ENCODE data around the gene ARHGAP45. TPM values are rescaled to one million over a fixed set of nuclear protein-coding genes. Genes with fewer than 3 reads are reported as not detected.

Gene ARHGAP45
- total and polyA plus RNA-seq, 2 of the 8 experiments (the other 6 are each of a cell fraction or from before 2014, with no cell fraction given), result 31.4 to 41.8 TPM

- TF ChIP-seq NANOG (IDR thresholded peaks at IDR 0.05; ENCODE audit: insufficient read depth, low read depth, low read length, poor library complexity, severe bottlenecking), result peak; percentile 13
- TF ChIP-seq MAX (IDR thresholded peaks at IDR 0.05), result peak; percentile 24; the same call in 1 of the 2 replicates
- peak; percentile 89 for TF ChIP-seq POLR2AphosphoS5 (IDR thresholded peaks at IDR 0.05; ENCODE audit: low read depth, low read length)
- no peak for TF ChIP-seq RBBP5 (IDR thresholded peaks at IDR 0.05; ENCODE audit: borderline replicate concordance, low read depth, low read length)
- peak; percentile 90 for TF ChIP-seq TAF7 (optimal IDR thresholded peaks at IDR 0.05; ENCODE audit: borderline replicate concordance, low read depth, low read length)
- TF ChIP-seq SIX5 (IDR thresholded peaks at IDR 0.05; ENCODE audit: low read depth, low read length), result no peak
- TF ChIP-seq ASH2L (IDR thresholded peaks at IDR 0.05; ENCODE audit: low read length), result peak; percentile 26
- no peak for TF ChIP-seq BCL11A (IDR thresholded peaks at IDR 0.05; ENCODE audit: low read depth in 2 of 2, low read length in 2 of 2)
- 0 out of 2 replicates have a peak, but pooled peaks have one; percentile 10 for TF ChIP-seq SRF (IDR thresholded peaks at IDR 0.05; ENCODE audit: low read depth, low read length)
- TF ChIP-seq HDAC6 (IDR thresholded peaks at IDR 0.05; ENCODE audit: low read depth, low read length), result no peak
- TF ChIP-seq HDAC2 (IDR thresholded peaks at IDR 0.05; ENCODE audit: borderline replicate concordance in 1 of 2, low read depth in 2 of 2, low read length in 2 of 2), result peak; percentile 44 to 78; a peak in 2 of 4 replicates
- TF ChIP-seq SIRT6 (IDR thresholded peaks at IDR 0.05; ENCODE audit: low read length), result no peak
- TF ChIP-seq FOSL1 (IDR thresholded peaks at IDR 0.05; ENCODE audit: insufficient read depth, low read depth, low read length), result no peak
- peak; percentile 58 to 69; a peak in 3 of 4 replicates for TF ChIP-seq SIN3A (conservative IDR thresholded peaks at IDR 0.05 in 1 of 2, IDR thresholded peaks at IDR 0.05 in 1 of 2; ENCODE audit: low read depth in 1 of 2, low read length in 2 of 2)
These were observed 38.7 kb upstream of the ARHGAP45 start (continued) for GRCh38 chr19:1028062-1028926.
